GM10847 (cell line): ENCODE results near the gene CCNT2.

Source experiments
- POLR2A ChIP-seq: IDR thresholded peaks from 2 replicates; pipeline ENCODE4 v1.6.1; 2011; ENCODE audit not compliant: insufficient read length; ENCODE audit errors: extremely low read depth

The CCNT2 gene

DNA sequence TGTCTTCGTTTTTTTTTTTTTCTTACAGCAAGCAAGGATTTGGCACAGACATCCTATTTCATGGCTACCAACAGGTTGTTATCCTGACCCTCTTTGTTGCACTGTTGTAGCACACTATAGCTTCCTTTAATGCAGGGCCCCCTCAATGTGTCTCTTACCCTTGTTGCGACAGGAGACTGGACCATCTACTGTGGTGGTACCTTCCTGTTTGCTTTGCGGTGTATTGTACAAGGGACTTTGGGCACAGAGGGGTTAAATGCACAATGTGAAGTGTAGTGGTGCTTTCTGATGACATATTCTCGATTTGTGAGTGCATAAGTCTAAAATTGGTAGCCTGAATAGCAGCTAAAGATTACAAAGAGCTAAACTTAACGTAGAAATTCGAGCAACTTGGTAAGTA is 27.5 kb downstream of the CCNT2 start:
- no peak for TF ChIP-seq POLR2A

GRCh38 chr2:134949981-134950708 is 31.5 kb downstream of the CCNT2 start:
- TF ChIP-seq POLR2A, result no peak

DNA sequence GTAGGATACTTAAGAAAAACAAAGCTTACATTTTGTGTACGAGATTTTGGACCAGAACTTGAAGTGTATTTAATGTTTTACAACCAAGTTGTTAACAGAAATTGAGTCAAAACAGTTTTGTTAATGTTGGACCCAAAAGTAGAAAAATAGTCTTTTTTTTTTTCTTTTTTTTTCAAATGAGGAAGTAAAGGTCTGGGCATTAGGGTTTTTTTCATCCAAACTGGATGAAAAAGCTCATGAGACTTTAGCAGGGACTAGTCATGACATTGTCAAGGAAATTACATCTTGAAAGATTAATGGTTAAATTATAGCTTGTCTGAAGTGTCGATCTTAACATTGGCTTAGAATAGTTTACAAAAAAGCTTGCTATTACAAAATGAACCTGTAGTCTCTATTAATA is 32.3 kb downstream of the CCNT2 start:
- TF ChIP-seq POLR2A, result no peak

- no peak for TF ChIP-seq POLR2A
Measured at GRCh38 chr2:134952608-134953007, 34.0 kb downstream of the CCNT2 start.

- TF ChIP-seq POLR2A, result no peak
Measured at GRCh38 chr2:134954065-134954464, 35.4 kb downstream of the CCNT2 start.

DNA sequence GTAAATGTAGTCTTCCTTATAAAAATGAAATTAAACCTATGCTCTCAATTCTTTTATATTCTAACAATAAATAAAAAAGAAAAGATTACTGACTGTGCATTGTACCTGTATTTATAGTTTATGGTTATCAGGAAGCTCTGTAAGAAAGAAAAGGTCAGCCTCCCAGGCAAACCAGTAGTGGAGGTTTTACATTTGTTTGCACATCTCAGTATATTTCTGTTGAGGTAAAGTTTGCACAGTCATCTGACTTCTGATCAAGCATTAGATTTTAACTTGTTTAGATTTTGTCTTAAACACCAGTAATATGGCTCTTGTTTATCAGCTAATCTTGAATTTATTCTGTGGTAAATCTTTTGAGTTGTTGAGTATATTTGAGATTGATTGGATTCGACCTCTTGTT is 37.1 kb downstream of the CCNT2 start:
- no peak for TF ChIP-seq POLR2A

- no peak for TF ChIP-seq POLR2A
Measured at GRCh38 chr2:134957477-134957876, 38.9 kb downstream of the CCNT2 start.

DNA sequence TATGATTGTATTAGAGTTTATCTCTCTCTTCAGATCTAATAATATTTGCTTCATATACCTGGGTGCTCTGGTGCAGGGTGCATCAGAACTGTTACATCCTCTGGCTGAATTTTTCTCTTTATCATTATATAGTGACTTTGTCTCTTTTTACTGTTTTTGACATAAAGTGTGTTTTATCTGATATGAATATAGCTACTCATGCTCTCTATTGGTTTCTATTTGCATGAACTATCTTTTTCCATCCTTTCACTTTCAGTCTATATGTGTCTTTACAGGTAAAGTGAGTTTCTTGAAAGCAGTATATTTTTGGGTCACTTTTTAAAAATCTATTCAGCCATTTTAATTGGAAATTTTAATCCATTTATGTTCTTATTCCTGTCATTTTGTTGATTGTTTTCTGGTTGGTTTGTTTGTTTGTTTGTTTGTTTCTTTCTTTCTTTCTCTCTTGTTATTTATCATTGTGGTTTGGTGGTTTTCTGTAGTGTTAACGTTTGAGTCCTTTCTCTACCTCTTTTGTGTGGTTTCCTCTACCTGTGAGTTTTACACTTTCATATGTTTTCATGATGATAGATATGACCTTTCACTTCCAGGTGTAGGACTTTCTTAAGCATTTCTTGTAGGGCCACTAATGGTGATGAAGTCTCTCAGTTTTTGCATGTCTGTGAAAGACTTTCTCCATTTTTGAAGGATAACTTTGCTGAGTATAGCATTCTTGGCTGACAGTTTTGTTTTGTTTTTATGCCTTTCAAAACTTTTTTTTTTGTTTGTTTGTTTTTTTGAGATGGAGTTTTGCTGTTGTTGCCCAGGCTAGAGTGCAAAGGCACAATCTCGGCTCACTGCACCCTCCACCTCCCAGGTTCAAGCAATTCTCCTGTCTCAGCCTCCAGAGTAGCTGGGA is 54.9 kb downstream of the CCNT2 start:
- TF ChIP-seq POLR2A, result no peak

GRCh38 chr2:134975281-134976009 is 56.8 kb downstream of the CCNT2 start:
- no peak for TF ChIP-seq POLR2A

- TF ChIP-seq POLR2A, result no peak
Measured at GRCh38 chr2:134976074-134976702, 57.6 kb downstream of the CCNT2 start.

GRCh38 chr2:134979221-134979620 is 60.6 kb downstream of the CCNT2 start:
- TF ChIP-seq POLR2A, result no peak

DNA sequence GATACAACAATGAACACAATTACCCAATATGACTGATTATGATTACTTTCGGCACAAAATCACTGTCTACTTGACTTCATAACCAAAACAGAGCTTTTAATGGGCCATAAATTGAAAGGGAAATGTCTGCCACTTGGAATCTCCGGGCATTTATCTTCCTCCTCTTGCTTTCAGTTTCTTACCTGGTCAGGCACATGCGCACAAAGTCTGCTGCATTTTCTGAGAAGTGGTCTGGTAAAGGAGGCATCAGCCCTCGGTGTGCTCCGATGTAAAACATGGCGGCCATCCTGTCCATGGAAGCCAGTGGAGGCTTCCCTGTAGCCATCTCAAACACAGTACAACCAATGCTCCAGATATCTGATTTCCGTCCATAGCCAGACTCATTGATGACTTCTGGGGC is 62.0 kb downstream of the CCNT2 start:
- no peak for TF ChIP-seq POLR2A

DNA sequence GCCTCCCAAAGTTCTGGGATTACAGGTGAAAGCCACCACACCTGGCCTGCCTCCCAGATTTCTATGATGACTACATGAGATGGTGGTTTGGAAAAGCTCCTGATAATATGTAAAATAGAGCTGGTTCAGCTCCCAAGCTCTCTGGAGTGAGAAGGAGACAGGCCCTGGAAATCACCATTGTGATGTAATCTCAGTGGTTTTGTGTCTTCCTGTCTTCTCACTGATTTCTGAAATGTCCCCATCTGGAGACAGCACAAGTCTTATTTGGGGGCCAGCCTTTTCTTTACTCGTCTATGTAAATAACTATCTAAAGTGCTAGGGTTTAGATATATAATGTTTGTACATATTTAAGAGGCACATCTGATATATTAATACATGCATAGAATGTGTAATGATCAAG is 64.0 kb downstream of the CCNT2 start:
- TF ChIP-seq POLR2A, result no peak

GRCh38 chr2:134985061-134985460 is 66.4 kb downstream of the CCNT2 start:
- TF ChIP-seq POLR2A, result no peak

DNA sequence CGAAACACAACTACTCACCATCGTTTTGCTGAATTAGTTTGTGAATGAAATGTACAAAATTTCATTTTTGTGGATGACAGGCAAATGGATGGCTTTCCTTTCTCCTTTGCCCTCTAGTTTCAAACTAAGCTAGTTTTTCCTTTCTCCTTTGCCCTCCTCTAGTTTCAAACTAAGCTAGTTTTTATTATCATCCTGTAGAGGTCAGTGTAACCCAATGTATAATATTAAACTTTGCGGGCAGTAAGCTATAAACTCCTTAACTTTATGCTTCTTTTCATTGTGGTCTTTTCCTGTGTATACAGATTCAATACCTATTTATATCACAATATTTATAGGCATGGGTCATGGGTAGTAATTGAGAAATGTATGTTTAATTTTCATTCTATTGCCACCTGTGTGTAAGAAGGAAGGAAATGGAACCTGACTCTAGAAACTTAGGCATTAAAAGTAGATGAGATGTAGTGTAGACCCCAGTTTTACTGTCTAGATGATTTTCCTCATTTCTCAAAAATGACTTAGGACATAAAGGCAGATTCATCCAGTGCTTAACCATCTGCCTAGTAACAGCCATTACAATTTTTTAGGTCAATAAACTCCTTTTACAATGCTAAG is 70.5 kb downstream of the CCNT2 start:
- TF ChIP-seq POLR2A, result no peak
